ENCODE measurements around the gene TLR3. TPM values are rescaled to one million over a fixed set of nuclear protein-coding genes. Genes with fewer than 3 reads are reported as not detected.
A peak's percentile ranks its signal among the peaks of the same experiment; 100 is the strongest.

TLR3 gene
- total and polyA plus RNA-seq, 12 donors, result 0.66 to 19.7 (median 3.6) TPM

DNA sequence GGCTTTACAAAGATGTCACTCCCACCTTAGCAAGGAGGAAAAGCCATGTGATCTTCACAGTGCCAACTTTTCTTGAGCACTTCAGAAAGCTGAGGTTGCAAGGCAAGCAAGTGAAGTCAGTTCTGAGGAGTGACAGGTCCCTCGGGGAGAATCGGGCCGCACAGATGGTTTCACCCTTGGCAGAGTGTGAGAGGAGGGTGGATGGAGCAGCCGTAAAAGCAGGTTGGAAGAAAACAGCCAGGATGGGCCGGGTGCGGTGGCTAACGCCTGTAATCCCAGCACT lies 43.6 kb upstream of the TLR3 start:
- WGBS, 2 donors, result 81 to 87% methylated on average over 7 of the region's 7 CpGs
- Histone ChIP-seq H3K27ac (no peak overlapping the region), H3K36me3 (no peaks in the 10 kb centered on the region), H3K9me3 (peaks cover 0 to 9% (median 0%) of the 10 kb centered on the region in 11 donors), H3K27me3 (no peaks in the 10 kb centered on the region), H3K4me3 (no peak overlapping the region), H3K4me1 (peaks cover 5 to 43% (median 21%) of the 10 kb centered on the region in 9 donors)
- TF ChIP-seq, protein P1, sequence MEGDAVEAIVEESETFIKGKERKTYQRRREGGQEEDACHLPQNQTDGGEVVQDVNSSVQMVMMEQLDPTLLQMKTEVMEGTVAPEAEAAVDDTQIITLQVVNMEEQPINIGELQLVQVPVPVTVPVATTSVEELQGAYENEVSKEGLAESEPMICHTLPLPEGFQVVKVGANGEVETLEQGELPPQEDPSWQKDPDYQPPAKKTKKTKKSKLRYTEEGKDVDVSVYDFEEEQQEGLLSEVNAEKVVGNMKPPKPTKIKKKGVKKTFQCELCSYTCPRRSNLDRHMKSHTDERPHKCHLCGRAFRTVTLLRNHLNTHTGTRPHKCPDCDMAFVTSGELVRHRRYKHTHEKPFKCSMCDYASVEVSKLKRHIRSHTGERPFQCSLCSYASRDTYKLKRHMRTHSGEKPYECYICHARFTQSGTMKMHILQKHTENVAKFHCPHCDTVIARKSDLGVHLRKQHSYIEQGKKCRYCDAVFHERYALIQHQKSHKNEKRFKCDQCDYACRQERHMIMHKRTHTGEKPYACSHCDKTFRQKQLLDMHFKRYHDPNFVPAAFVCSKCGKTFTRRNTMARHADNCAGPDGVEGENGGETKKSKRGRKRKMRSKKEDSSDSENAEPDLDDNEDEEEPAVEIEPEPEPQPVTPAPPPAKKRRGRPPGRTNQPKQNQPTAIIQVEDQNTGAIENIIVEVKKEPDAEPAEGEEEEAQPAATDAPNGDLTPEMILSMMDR (IDR thresholded peaks at IDR 0.05), result no peak
- DNase-seq (no peak), ATAC-seq (no peak)
- intact Hi-C loops (cut with DNase I), result loop anchor here in 2 of 10 donors (10.0 kb wide), 2 partner anchors 251 to 261 kb away; no protein-coding TSS in a partner anchor

DNA sequence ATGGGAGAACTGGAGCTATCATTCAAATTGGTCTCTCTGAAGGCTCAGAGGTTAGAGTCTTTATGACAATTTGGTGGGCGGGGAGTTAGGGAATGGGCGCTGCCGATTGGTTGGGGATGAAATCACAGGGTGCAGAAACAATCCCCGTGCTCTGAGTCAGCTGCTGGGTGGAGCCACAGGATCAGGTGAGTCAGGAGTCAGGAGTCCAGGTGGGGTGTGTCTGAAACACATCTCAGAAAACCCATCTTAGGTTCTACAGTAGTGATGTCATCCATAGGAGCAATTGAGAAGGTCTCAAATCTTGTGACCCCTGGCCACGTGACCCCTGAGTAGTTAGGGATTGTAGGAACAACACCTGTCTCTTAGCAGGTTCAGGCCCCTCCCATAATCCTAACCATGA lies 41.6 kb upstream of the TLR3 start:
- DNase-seq (no peak), ATAC-seq (no peak)
- H3K36me3 ChIP-seq, result no peaks in the 10 kb centered on the region
- H3K9me3 ChIP-seq, result peaks cover 0 to 9% (median 0%) of the 10 kb centered on the region in 11 donors
- 95 to 99% methylated on average over 5 of the region's 5 CpGs for WGBS, 2 donors
- intact Hi-C loops (cut with DNase I), result loop anchor here in 2 of 10 donors (10.0 kb wide), 2 partner anchors 253 to 263 kb away; no protein-coding TSS in a partner anchor
- H3K27ac ChIP-seq, result peak overlapping the region in 7 of 10 donors; percentile 22 to 54 (median 49)
- TF ChIP-seq, protein P1 (IDR thresholded peaks at IDR 0.05), result no peak
- H3K27me3 ChIP-seq, result no peaks in the 10 kb centered on the region
- H3K4me1 ChIP-seq, result peaks cover 5 to 39% (median 28%) of the 10 kb centered on the region in 9 donors
- no peak overlapping the region for H3K4me3 ChIP-seq

DNA sequence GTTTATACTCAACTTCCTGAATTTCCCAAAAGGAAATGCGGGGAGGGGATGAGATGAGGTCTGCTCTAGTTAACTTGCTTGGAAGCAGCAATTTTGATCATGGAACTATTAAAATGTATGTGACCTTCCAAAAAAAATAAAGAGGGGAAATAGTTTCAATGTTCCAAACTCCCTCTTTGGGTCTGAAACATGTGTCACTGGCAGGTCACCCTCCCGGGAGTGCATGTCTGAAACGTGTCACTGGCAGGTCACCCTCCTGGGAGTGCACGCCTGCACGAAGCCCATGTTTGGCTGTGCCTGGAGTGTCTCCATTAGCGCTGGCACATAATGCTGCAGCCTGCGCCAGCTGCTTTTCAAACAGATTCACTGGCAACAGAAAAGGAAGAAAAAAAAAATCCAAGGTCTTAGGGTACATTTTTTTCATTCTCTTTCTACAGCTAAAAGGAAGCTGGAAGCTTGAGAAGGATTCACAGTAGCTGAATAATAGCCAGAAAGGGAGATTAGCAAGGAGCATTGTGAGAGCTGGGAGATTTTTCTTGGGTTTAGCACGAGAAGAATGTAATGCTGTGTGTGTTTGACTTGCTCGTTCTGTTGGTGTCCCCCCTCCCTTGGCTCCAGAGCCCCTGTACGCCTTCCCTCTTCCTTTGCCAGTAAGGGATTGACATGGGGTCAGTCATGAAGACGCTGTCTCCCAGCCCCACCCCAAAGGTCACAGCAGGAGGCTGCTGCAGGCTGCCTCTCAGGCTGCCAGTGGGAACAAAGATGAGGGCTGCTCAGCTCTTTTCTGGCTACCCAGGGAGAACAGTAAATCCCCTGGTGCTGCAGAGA lies 39.2 kb upstream of the TLR3 start:
- H3K9me3 ChIP-seq, result peaks cover 0 to 10% (median 0%) of the 10 kb centered on the region in 11 donors
- peak overlapping the region; percentile 67 to 92 (median 85) for H3K27ac ChIP-seq
- TF ChIP-seq, protein P1 (IDR thresholded peaks at IDR 0.05), result no peak
- H3K4me1 ChIP-seq, result peaks cover 5 to 39% (median 28%) of the 10 kb centered on the region in 9 donors
- H3K36me3 ChIP-seq, result no peaks in the 10 kb centered on the region
- no peaks in the 10 kb centered on the region for H3K27me3 ChIP-seq
- ATAC-seq, result peak; percentile 90 to 96 (median 94)
- peak overlapping the region in 8 of 10 donors; percentile 6 to 35 (median 26) for H3K4me3 ChIP-seq
- peak; percentile 75 to 81 for DNase-seq
- intact Hi-C loops (cut with DNase I), result loop anchor here in 2 of 10 donors (10.0 kb wide), 2 partner anchors 255 to 265 kb away; no protein-coding TSS in a partner anchor
- 7 to 12% methylated on average over 11 of the region's 11 CpGs for WGBS, 2 donors

DNA sequence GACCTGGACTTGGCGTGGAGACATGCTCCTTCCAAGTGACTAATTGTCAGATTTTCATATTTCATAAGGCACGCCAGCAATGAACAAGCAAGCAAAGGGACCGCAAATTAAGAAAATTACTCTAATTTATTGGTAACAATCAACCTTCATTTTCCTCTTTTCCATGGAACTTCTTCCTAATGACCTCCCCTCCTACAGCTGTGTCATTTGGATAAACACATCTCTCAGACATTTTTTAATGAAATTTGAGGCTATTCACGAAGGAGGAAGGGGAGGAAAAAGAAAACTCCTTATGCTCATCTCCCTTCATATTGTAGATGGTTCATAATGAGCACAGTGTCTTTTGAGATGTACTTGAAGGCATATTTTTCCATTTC lies 38.6 kb upstream of the TLR3 start:
- DNase-seq (no peak), ATAC-seq (peak in 1 of 8 donors; percentile 1)
- TF ChIP-seq, protein P1 (IDR thresholded peaks at IDR 0.05), result no peak
- peaks cover 0 to 15% (median 0%) of the 10 kb centered on the region in 11 donors for H3K9me3 ChIP-seq
- H3K27me3 ChIP-seq, result no peaks in the 10 kb centered on the region
- H3K4me1 ChIP-seq, result peaks cover 5 to 39% (median 28%) of the 10 kb centered on the region in 9 donors
- no peaks in the 10 kb centered on the region for H3K36me3 ChIP-seq
- intact Hi-C loops (cut with DNase I), result no loop called here
- peak overlapping the region in 7 of 10 donors; percentile 14 to 35 (median 30) for H3K4me3 ChIP-seq
- peak overlapping the region; percentile 67 to 92 (median 85) for H3K27ac ChIP-seq
- 30 to 33% methylated on average over 4 of the region's 4 CpGs for WGBS, 2 donors

Data from heart right ventricle (tissue), 16 donors.